Activated CD4-positive, alpha-beta T cell treated with anti-CD3 and anti-CD28 coated beads, Interleukin-2, amount 50 U/mL, for 1 hour (primary cell): Measurements from ENCODE around the gene OR6V1.
"Not testable (repeated sequence)": the region's sequence is repeated elsewhere in the genome, so short reads cannot be mapped to it uniquely, and the experiment has no call there.

ENCODE experiments used
- DNase-seq: peaks from one replicate; pipeline ENCODE4 v3.0.0-alpha.2; 2020

OR6V1 gene

DNA sequence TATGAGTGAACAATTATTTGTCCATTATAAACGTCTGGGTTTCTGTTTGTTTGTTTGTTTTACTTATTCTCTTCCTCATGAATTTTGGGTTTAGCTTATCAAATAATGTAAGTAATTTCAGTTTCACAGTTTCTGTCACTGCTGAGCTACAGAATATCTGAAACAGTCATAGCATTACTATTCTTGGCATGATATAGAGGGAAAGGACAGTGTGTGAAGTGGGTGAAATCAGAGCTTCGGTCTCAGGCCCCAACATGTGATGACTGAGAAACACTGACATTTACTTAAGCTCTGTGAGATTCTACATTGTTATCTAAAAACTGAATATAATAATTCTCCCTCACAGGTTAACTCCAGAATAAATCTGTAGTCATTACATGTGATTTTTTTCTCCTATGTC is 8.8 kb upstream of the OR6V1 start:
- no peak for DNase-seq

DNA sequence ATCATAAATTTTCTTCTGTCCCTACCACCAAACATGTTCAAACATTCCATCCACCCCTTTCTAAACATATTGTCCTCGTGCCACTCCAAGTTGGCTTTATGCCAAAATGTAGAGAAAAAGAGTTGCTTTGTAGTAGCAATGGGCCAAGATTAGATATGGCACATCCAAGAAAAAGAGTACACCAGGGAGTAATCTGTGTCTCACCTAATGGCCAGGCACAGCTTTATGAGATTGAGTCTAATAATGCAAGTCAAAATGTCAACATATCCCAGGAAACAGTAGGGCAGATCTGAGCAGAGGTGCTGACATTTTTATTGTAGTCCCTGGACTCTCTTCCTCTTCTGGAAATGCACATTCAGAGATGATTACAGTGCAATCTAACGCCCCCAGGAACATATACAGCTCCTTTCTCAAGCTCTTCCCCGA is 5.7 kb upstream of the OR6V1 start:
- DNase-seq: no peak

DNA sequence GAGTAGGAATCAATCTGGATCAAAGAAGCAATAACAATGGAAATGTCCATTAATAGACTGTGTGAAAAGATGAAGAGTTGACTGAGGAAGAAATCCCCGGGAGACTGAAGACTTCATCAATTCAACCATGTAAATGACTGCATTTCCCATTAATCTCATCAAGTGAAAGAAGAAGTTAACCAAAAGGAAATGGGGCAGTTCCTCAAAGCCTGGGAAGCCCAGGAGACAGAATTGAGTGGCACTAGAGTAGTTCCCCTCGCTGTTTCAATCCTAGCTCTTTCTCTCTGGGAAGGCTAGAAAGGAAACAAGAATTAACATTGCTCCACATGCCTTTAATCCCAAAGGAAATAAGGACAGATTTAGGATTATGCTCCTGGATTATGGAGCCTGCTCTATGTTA is 4.8 kb upstream of the OR6V1 start:
- no peak for DNase-seq

DNA sequence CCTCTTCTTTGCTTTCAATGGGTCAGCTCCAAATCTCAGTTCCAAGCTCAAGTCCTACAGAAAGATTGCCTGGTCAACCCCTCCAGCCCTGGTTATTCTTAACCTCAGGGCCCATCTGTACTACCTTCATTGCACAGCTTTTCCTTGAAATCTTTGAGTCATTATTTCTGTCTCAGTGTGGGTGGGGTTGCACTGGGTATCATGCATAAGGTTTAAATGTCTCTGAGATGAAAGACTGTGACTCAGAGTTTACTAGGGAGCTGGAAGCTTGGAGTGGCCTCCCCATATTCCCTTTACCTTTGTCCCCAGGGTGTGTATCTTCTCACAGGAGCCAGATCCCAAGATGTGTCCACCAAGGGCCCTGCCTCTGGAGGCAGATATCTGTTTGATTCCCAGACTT is 3.3 kb upstream of the OR6V1 start:
- DNase-seq: no peak

DNA sequence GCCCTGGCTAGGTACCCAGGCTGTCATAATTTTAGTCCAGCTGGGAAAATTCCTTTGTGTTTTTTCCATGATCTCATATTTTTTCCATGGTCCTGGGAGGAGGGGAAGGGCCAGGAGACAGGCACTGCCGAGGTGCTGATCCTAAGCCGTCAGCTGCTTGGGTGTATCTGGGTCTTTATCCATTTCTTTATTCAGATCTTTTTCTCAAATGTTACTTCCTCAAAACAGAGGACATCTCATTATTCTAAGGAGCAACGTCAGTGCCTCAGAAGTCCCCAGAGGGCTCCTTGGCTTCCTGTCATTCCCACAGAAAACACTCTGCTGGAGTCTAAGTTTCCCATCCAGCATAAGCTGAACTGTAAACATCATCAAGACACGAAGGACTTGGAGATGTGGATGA is 2.8 kb upstream of the OR6V1 start:
- DNase-seq: no peak

DNA sequence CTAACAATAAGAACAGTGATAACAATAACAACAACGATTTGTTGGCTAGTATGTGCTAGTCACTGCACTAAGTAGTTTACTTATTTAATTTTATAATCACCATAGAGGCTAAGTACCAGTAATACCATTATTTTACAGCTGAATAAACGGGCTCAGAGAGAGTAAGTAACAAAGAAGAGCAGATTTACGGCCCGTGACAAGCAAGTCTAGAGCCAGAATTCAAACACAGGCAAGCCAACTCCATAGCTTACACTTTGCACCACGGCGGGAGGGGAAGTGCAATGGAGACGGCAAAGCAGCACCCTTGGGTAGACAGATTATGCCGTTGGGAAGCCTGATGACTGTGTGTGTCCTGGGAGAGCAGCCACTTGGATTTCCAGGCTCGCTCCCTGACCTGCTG is 1.2 kb upstream of the OR6V1 start:
- DNase-seq: no peak

DNA sequence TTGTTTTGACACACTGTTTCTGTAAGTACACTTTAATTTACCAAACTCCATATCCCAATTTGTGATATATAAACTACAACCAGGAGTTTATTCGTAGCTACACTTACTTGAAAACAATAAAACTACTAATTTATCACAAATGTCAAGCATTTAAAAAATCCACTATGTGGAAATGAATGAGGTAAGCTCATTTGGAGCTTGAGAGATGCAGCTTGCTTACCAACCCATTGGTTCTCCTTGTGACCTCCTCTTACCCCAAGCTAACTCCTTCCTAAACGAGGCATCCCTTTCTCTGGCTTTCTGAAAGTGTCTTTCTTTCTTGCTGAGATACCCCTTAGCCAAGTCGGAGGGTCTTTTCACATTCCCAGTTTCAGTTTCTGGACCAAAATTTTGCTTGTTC is 2.5 kb downstream of the OR6V1 start:
- no peak for DNase-seq

DNA sequence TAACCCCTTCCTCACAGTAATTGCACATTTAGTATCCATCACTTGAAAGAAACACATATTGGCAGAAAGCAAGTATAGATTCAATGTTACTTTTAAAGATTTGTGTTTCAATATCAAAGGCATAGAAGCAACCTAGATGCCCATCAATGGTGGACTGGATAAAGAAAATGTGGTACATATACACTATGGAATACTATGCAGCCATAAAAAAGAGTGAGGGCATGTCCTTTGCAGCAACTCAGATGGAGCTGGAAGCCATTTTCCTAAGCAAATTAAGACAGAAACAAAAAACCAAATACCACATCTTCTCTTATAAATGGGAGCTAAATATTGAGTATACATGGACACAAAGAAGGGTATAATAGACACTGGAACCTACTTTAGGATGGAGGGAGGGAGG is 3.6 kb downstream of the OR6V1 start:
- no peak for DNase-seq

DNA sequence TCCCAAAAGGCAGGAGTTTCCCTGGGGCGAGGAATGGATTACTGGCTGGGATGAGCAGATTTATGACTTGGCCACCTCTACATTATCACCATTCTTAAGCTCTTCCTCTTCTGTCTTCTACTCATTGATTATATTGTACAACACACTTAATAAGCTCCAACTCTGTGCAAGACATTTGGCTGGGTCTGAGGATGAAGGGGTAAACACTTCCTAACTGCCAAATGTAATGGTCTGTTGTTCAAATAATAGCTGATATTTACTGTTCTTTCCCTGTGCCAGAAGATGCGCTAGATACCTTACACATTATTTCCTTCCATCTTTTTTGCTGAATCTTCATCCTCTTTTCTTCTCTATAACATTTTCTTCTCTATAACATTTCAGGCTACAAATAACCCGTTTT is 11.6 kb downstream of the OR6V1 start:
- no peak for DNase-seq

DNA sequence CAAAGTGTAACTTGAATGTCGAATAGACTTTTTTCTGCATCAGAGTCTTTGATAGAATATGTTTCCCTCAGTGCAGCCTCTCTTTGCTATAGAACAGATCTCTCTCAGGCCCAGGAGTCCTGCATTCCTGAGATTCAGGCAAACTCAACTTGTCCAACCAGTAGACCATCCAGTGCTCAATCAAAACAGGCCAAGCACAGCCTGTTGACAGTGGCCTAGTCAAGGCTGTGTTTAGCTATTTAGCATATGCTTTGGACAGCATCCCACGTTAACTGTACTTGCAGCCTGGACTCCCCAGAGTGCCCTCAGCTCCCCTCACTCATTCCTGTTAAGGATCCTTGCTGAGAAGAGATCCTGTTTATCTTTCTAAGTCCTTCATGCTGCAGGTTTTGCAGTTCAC is 16.3 kb downstream of the OR6V1 start:
- DNase-seq: no peak

DNA sequence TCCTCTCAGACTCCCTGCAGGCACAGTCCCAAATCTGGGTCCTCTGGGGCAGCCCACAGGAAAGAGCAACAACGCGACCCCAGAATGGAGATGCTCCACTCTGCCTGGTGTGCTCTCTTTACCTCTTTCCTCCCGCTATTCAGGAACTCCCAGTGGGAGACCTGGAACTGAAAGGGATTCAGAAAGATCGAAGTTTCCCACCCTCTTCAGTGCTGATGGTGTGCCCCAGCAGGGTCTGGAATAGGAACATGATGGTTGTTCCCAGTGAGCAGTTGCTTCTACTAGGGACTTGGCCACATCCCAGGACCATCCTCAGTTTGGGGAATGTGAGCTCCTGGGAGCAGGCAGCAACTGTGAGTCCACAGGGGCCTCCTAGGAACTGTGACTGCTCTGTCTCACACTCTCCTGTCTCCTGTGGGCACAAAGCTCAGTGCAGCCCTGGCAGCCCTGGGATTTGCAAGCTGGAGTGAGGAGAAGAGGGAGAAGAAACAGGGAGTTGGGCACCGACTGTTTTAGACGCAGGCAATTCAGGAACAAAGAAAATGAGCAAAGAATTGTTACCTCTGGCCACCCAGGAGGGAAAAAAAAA is 17.9 kb downstream of the OR6V1 start:
- no peak for DNase-seq

DNA sequence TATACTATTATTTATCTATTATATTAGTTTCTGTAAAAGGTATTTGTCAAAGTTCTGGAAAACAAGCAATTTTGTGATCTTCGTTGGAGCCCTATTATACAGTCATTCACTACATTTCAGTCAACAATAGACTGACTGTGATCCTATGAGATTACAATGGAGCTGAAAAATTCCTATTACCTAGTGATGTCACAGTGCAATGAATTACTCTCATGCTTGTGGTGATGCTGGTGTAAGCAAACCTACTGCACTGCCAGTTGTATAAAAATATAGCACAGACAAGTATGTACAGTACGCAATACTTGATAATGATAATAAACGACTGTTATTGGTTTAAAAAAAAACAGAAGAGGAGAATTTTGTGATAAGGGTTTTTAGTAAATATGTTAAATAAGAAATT is 21.4 kb downstream of the OR6V1 start:
- no peak for DNase-seq

DNA sequence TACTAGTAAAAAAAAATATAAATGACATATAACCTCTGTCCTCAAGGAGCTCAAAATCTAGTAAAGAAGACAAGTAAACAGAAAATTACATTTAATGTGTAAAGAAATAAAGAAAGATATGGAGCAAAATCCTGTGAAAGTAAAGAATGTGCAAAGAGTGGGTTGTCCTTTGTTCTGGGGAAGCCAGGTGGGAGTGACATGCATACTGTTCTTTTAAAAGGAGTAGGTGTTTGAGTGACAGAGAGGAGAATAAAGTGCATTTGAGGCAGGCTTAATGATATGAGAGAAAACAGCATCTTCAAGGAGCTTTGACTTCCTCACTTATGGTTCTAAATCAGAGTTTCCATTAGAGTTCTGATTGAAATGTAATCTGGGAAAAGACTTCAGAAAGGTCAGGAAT is 22.0 kb downstream of the OR6V1 start:
- no peak for DNase-seq

DNA sequence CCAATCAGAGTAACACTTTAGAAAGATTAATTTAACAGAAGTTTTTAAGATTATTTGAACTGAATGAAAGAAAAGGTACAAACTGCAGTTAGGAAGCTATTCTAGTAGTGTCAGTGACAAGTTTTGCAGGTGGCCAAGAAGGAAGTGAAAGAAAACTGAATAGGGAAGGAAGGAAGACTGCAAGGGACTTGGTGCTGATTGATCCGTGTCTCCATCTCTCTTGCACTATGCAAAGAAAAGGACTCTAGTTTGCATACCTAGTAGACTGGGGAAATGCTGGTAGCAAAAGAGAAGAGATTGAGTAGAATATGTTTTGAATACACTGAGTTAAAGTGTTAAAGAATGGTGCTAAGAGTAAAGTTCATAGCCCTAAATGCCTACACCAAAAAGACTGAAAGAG is 33.0 kb downstream of the OR6V1 start:
- DNase-seq: no peak

DNA sequence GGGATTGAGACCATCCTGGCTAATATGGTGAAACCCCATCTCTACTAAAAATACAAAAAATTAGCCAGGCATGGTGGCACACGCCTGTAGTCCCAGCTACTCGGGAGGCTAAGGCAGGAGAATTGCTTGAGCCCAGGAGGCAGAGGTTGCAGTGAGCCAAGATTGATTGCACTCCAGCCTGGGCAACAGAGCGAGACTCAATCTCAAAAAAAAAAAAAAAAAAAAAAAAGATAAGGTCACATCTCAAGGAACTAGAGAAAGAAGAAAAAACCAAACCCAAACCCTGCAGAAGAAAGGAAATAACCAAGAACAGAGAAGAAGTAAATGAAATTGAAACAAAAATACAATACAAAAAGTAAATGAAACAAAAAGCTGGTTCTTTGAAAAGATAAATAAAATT is 33.5 kb downstream of the OR6V1 start:
- not testable (repeated sequence) for DNase-seq

DNA sequence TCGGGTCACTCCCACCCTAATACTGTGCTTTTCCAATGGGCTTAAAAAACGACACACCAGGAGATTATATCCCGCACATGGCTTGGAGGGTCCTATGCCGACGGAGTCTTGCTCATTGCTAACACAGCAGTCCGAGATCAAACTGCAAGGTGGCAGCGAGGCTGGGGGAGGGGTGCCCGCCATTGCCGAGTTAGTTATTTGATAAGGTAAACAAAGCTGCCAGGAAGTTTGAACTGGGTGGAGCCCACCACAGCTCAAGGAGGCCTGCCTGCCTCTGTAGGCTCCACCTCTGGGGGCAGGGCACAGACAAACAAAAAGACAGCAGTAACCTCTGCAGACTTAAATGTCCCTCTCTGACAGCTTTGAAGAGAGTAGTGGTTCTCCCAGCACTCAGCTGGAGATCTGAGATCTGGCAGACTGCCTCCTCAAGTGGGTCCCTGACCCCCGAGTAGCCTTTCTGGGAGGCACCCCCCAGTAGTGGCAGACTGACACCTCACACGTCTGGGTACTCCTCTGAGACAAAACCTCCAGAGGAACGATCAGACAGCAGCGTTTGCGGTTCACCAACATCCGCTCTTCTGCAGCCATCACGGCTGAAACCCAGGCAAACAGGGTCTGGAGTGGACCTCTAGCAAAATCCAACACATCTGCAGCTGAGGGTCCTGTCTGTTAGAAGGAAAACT is 36.5 kb downstream of the OR6V1 start:
- DNase-seq: not testable (repeated sequence)

DNA sequence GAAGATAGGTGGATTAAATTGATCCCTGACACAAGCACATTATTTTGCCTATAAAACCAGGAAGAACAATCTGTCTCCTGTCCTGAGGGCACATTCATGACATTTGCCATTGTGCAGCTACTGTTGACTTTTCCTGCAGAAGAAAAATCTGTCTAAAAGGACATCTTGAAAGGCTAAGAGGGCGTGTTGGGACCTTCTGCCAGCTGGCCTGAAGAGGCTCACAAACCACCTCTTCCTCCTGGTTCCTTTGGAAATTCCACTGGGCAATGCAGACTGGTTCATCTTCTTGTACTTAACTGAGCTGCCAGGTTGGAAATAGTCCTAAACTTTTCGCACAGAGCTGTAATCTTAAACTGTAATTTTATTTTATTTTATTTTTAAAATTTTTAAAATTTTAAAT is 44.0 kb downstream of the OR6V1 start:
- DNase-seq: no peak

DNA sequence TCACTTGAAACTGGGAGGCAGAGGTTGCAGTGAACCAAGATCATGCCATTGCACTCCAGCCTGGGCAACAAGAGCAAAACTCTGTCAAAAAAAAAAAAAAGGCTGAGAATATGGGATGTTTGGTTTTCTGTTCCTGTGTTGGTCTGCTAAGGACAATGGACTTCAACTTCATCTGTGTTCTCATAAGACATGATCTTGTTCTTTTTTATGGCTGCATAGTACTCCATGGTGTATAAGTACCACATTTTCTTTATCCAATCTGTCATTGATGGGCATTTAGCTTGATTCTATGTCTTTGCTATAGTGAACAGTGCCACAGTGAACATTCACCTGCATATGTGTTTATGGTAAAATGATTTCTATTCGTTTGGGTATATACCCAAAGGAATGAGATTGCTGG is 47.4 kb downstream of the OR6V1 start:
- not testable (repeated sequence) for DNase-seq
